Activated CD8-positive, alpha-beta T cell treated with anti-CD3 and anti-CD28 coated beads for 36 hours (primary cell): ENCODE measurements around the gene IL18R1. TPM values are rescaled to one million over a fixed set of nuclear protein-coding genes. Genes with fewer than 3 reads are reported as not detected.

Source experiments
- ATAC-seq: fragments of 200-7000 bp; cut with Tn5 transposase; one replicate; pipeline ENCODE4 v1.10.0; 2021; ENCODE audit warnings: mild to moderate bottlenecking, moderate library complexity
- CTCF ChIA-PET: fragments of 350-600 bp; sonication (Branson Sonifier 250); formaldehyde crosslinking; loops from one replicate; lab custom pipeline; 2021; ENCODE audit warnings: antibody characterized with exemption; lab: Charles Lee
- POLR2A ChIA-PET: fragments of 350-600 bp; sonication (Branson Sonifier 250); formaldehyde crosslinking; loops from one replicate; lab custom pipeline; 2021; ENCODE audit warnings: antibody characterized with exemption; lab: Charles Lee
- DNase-seq: peaks from one replicate; pipeline ENCODE4 v3.0.0-alpha.2; 2020
- H3K27ac Mint-ChIP-seq: one replicate; pipeline ENCODE4 v1.8.0; 2021; ENCODE audit warnings: mild to moderate bottlenecking, mixed read lengths
- H3K27me3 Mint-ChIP-seq: one replicate; pipeline ENCODE4 v1.8.0; 2021; ENCODE audit warnings: mixed read lengths
- H3K36me3 Mint-ChIP-seq: one replicate; pipeline ENCODE4 v1.8.0; 2021; ENCODE audit warnings: low read depth, mixed read lengths
- H3K4me1 Mint-ChIP-seq: one replicate; pipeline ENCODE4 v1.8.0; 2021; ENCODE audit warnings: low read depth, mixed read lengths
- H3K4me3 Mint-ChIP-seq: one replicate; pipeline ENCODE4 v1.8.0; 2021; ENCODE audit warnings: mild to moderate bottlenecking, moderate library complexity, mixed read lengths
- H3K9me3 Mint-ChIP-seq: one replicate; pipeline ENCODE4 v1.8.0; 2021; ENCODE audit warnings: mixed read lengths
- intact Hi-C: fragments of 100-400 bp; cut with micrococcal nuclease; formaldehyde crosslinking; loops from one replicate; pipeline ENCODE4 v1.10.0; 2022
- total RNA-seq, 2 experiments: library from RNA; stranded (reverse); gene quantifications; one replicate each; pipeline ENCODE4 v1.2.3, GENCODE V29; 2021
- TF ChIP-seq, protein P1 (sequence below): fragments of 200-600 bp; IDR thresholded peaks from one replicate; pipeline ENCODE4 v1.8.0; 2022; ENCODE audit warnings: antibody characterized with exemption, mild to moderate bottlenecking

Gene IL18R1
- total RNA-seq, 2 experiments from 2014 or later, result 15.0 to 15.8 TPM

GRCh38 chr2:102436323-102436722 is 80.7 kb downstream of the IL18R1 start:
- Mint-ChIP-seq H3K36me3 (peaks cover 13% of the 10 kb centered on the region), H3K27ac (peak overlapping the region; percentile 81), H3K27me3 (no peaks in the 10 kb centered on the region), H3K9me3 (no peaks in the 10 kb centered on the region), H3K4me3 (peak overlapping the region; percentile 23), H3K4me1 (peaks cover 48% of the 10 kb centered on the region)
- CTCF ChIA-PET, result interaction anchor here (0.9 to 1.6 kb wide), 8 partner anchors 80 to 552 kb away, joined by 3 to 5 read pairs (median 4); partner anchors contain the start of gene IL18R1
- DNase-seq (peak; percentile 28), ATAC-seq (no peak)
- TF ChIP-seq, protein P1, sequence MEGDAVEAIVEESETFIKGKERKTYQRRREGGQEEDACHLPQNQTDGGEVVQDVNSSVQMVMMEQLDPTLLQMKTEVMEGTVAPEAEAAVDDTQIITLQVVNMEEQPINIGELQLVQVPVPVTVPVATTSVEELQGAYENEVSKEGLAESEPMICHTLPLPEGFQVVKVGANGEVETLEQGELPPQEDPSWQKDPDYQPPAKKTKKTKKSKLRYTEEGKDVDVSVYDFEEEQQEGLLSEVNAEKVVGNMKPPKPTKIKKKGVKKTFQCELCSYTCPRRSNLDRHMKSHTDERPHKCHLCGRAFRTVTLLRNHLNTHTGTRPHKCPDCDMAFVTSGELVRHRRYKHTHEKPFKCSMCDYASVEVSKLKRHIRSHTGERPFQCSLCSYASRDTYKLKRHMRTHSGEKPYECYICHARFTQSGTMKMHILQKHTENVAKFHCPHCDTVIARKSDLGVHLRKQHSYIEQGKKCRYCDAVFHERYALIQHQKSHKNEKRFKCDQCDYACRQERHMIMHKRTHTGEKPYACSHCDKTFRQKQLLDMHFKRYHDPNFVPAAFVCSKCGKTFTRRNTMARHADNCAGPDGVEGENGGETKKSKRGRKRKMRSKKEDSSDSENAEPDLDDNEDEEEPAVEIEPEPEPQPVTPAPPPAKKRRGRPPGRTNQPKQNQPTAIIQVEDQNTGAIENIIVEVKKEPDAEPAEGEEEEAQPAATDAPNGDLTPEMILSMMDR, result no peak
- POLR2A ChIA-PET, result interaction anchor here (0.7 to 1.4 kb wide), 3 partner anchors 12 to 93 kb away, joined by 3 to 6 read pairs (median 3); no protein-coding TSS in a partner anchor
- intact Hi-C loops, result loop anchor here (2.0 kb wide), 2 partner anchors 70 to 132 kb away; no protein-coding TSS in a partner anchor

DNA sequence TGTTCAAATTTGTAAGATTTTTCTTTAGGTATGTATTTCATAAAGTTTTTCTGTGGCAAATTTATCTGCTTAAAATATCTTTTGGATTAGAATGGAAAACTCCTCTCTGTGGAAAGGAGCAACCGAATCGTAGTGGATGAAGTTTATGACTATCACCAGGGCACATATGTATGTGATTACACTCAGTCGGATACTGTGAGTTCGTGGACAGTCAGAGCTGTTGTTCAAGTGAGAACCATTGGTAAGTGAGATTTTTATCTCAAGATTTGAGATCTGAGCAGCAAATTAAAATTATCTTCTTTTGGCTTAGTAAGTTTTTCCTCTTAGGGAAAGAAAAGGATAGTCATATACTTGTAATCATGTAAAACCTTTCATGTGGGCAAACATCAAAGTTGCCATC is 81.5 kb downstream of the IL18R1 start:
- Mint-ChIP-seq H3K4me1 (peaks cover 43% of the 10 kb centered on the region), H3K27me3 (no peaks in the 10 kb centered on the region), H3K27ac (peak overlapping the region; percentile 85), H3K9me3 (no peaks in the 10 kb centered on the region), H3K4me3 (no peak overlapping the region), H3K36me3 (peaks cover 11% of the 10 kb centered on the region)
- TF ChIP-seq, protein P1, result no peak
- peak; percentile 43 for ATAC-seq
- ChIA-PET POLR2A (interaction anchor here (1.4 kb wide), 1 partner anchor 13 kb away, joined by 6 read pairs; no protein-coding TSS in a partner anchor), CTCF (interaction anchor here (1.0 to 1.6 kb wide), 6 partner anchors 19 to 553 kb away, joined by 3 to 9 read pairs (median 4); no protein-coding TSS in a partner anchor)
- intact Hi-C loops, result loop anchor here (2.0 kb wide), 2 partner anchors 70 to 132 kb away; no protein-coding TSS in a partner anchor
- DNase-seq, result no peak

DNA sequence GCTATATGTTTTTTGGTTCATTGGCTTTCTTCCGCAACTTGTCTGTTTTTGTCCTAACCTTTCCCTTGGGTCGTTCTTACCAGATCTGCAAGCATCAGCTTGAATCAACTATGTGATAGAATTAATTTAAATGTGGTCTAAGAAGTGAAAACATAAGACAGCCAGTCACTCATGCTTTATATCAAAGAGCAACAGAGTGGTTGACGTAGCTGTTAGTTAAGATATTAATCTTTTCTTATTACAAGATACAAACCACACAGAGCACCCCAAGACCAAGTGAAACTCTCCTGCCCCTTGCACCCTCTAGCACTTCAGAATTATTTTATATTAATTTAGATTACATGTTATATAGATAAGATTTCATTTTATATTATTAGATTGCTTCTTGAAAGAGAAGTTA is 82.5 kb downstream of the IL18R1 start:
- Mint-ChIP-seq H3K4me1 (peaks cover 44% of the 10 kb centered on the region), H3K4me3 (no peak overlapping the region), H3K36me3 (peaks cover 8% of the 10 kb centered on the region), H3K27me3 (no peaks in the 10 kb centered on the region), H3K9me3 (no peaks in the 10 kb centered on the region), H3K27ac (no peak overlapping the region)
- ATAC-seq (peak; percentile 34), DNase-seq (no peak)
- ChIA-PET CTCF (interaction anchor here (1.6 kb wide), 2 partner anchors 82 to 198 kb away, joined by 4 to 9 read pairs; no protein-coding TSS in a partner anchor), POLR2A (interaction anchor here (0.6 to 1.4 kb wide), 4 partner anchors 13 to 355 kb away, joined by 3 read pairs; no protein-coding TSS in a partner anchor)
- TF ChIP-seq, protein P1, result no peak
- intact Hi-C loops, result no loop called here

DNA sequence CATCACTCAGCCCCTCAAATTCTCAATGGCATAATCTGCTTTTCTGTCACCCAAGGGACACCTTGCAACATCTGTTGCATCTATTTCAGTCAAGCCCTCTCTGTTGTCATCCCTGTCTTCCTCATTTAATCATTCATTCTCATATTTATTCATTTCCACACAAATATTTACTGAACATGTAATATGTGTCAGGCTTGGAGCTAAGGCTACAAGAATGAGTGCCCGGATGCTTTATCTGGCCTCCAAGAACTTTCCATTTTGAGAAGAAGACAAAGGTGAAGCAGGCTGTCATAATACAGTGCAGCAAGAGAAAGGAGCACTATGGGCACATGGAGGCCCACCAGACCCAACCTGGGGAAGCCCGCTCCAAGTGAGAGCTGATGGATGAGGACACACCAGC is 83.0 kb downstream of the IL18R1 start:
- H3K27me3 Mint-ChIP-seq, result no peaks in the 10 kb centered on the region
- H3K4me3 Mint-ChIP-seq, result no peak overlapping the region
- no peak overlapping the region for H3K27ac Mint-ChIP-seq
- DNase-seq (no peak), ATAC-seq (peak; percentile 9)
- H3K4me1 Mint-ChIP-seq, result peaks cover 45% of the 10 kb centered on the region
- H3K9me3 Mint-ChIP-seq, result no peaks in the 10 kb centered on the region
- H3K36me3 Mint-ChIP-seq, result peaks cover 8% of the 10 kb centered on the region
- intact Hi-C loops, result no loop called here
- ChIA-PET POLR2A (interaction anchor here (0.5 to 1.4 kb wide), 5 partner anchors 14 to 1012 kb away, joined by 3 to 5 read pairs (median 3); partner anchors contain the start of gene IL18R1), CTCF (interaction anchor here (1.0 to 1.6 kb wide), 4 partner anchors 15 to 198 kb away, joined by 3 to 9 read pairs (median 4); partner anchors contain the start of gene IL18RAP)
- TF ChIP-seq, protein P1, result no peak
